HEK293 (cell line): ENCODE data around the gene PPY.

Source experiments
- ATF2 ChIP-seq: fragments of 450-650 bp; formaldehyde crosslinking; IDR thresholded peaks from 2 replicates; pipeline ENCODE4 v1.5.1; 2016; ENCODE audit warnings: missing biosample characterization, missing genetic modification characterization, low read depth
- YY1 ChIP-seq: fragments of 450-650 bp; formaldehyde crosslinking; IDR thresholded peaks from 2 replicates; pipeline ENCODE4 v1.5.1; 2018; ENCODE audit warnings: missing biosample characterization, missing genetic modification characterization
- ZNF175 ChIP-seq: fragments of 450-650 bp; formaldehyde crosslinking; IDR thresholded peaks from 2 replicates; pipeline ENCODE4 v1.5.1; 2016; ENCODE audit warnings: missing biosample characterization, missing genetic modification characterization
- ZNF544 ChIP-seq: fragments of 450-650 bp; formaldehyde crosslinking; IDR thresholded peaks from 2 replicates; pipeline ENCODE4 v1.5.0; 2017; ENCODE audit warnings: missing biosample characterization, missing genetic modification characterization
- TF ChIP-seq, protein P1 (sequence below): fragments of 450-650 bp; formaldehyde crosslinking; IDR thresholded peaks from 2 replicates; pipeline ENCODE4 v1.5.1; 2016; ENCODE audit warnings: missing biosample characterization, missing genetic modification characterization
- TF ChIP-seq, protein P2 (sequence below): fragments of 450-650 bp; formaldehyde crosslinking; IDR thresholded peaks from 2 replicates; pipeline ENCODE4 v1.5.1; 2016; ENCODE audit warnings: missing biosample characterization, missing genetic modification characterization

DNA sequence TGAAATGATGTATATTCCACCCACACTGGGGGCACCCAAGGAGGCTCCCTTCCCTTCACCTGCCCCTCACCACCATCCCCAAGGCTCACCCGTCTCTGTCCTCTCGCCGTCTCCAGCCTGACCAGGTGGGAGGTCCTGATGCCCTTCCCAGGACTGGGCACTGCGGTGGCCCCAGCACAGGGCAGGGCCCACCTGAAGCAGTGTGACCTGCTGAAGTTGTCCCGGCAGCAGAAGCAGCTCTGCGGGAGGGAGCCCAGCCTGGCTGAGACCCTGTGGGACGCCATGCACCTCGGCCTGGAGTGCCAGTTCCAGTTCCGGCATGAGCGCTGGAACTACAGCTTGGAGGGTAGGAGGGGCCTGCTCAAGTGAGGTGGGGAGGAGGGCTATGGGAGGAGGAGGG is 9.9 kb downstream of the PPY start:
- TF ChIP-seq ZNF544 (tag by site-specific recombination) = no peak
- TF ChIP-seq, protein P1, sequence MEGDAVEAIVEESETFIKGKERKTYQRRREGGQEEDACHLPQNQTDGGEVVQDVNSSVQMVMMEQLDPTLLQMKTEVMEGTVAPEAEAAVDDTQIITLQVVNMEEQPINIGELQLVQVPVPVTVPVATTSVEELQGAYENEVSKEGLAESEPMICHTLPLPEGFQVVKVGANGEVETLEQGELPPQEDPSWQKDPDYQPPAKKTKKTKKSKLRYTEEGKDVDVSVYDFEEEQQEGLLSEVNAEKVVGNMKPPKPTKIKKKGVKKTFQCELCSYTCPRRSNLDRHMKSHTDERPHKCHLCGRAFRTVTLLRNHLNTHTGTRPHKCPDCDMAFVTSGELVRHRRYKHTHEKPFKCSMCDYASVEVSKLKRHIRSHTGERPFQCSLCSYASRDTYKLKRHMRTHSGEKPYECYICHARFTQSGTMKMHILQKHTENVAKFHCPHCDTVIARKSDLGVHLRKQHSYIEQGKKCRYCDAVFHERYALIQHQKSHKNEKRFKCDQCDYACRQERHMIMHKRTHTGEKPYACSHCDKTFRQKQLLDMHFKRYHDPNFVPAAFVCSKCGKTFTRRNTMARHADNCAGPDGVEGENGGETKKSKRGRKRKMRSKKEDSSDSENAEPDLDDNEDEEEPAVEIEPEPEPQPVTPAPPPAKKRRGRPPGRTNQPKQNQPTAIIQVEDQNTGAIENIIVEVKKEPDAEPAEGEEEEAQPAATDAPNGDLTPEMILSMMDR (tag by site-specific recombination) = no peak
- TF ChIP-seq ATF2 = no peak
- no peak for TF ChIP-seq ZNF175 (tag by site-specific recombination)
- TF ChIP-seq, protein P2, sequence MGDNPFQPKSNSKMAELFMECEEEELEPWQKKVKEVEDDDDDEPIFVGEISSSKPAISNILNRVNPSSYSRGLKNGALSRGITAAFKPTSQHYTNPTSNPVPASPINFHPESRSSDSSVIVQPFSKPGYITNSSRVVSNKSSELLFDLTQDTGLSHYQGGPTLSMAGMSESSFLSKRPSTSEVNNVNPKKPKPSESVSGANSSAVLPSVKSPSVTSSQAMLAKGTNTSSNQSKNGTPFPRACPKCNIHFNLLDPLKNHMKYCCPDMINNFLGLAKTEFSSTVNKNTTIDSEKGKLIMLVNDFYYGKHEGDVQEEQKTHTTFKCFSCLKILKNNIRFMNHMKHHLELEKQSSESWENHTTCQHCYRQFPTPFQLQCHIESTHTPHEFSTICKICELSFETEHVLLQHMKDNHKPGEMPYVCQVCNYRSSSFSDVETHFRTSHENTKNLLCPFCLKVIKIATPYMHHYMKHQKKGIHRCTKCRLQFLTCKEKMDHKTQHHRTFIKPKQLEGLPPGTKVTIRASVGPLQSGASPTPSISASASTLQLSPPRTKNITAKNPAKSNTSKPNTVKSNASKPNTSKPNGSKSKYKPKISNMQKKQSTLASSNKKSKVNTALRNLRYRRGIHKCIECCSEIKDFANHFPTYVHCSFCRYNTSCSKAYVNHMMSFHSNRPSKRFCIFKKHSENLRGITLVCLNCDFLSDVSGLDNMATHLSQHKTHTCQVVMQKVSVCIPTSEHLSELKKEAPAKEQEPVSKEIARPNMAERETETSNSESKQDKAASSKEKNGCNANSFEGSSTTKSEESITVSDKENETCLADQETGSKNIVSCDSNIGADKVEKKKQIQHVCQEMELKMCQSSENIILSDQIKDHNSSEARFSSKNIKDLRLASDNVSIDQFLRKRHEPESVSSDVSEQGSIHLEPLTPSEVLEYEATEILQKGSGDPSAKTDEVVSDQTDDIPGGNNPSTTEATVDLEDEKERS (tag by site-specific recombination) = no peak
- no peak for TF ChIP-seq YY1 (tag by site-specific recombination)
